Pancreas (tissue), 10 donors: ENCODE data around the gene SYNDIG1. TPM values are rescaled to one million over a fixed set of nuclear protein-coding genes. Genes with fewer than 3 reads are reported as not detected.

Source experiments
- ATAC-seq, 4 donors: fragments of 200-7000 bp; cut with Tn5 transposase; one replicate each; pipeline versions ENCODE4 v1.8.0 to v1.9.1; 2020; ENCODE audit warnings: mild to moderate bottlenecking in 4 of 4, moderate library complexity in 4 of 4
- DNase-seq, 6 donors: peaks; one replicate each; pipeline ENCODE4 v3.0.0-alpha.2; 2020
- FAIRE-seq: peaks from 2 replicates; lab custom pipeline; 2012; peaks lifted over from hg19 to GRCh38; lab: Jason Lieb, UNC
- H3K27ac ChIP-seq, 4 donors: fragments of 200-600 bp; sonication (generic); 1 replicate in 3 of 4; 2 replicates in 1 of 4; pipeline versions ENCODE4 v1.5.0 to v1.8.0; 2020
- H3K27me3 ChIP-seq, 4 donors: fragments of 200-600 bp; one replicate each; pipeline ENCODE4 v1.8.0; 2021
- H3K36me3 ChIP-seq, 3 donors: fragments of 200-600 bp; sonication (generic) in 1 of 3; one replicate each; pipeline versions ENCODE4 v1.5.0 to v1.8.0; 2020 to 2021
- H3K4me1 ChIP-seq, 3 donors: fragments of 200-600 bp; one replicate each; pipeline ENCODE4 v1.8.0; 2021
- H3K4me3 ChIP-seq, 4 donors: fragments of 200-600 bp; sonication (generic) in 2 of 4; one replicate each; pipeline versions ENCODE4 v1.5.0 to v1.8.0; 2020 to 2021
- H3K9me3 ChIP-seq, 4 donors: fragments of 200-600 bp; one replicate each; pipeline ENCODE4 v1.8.0; 2021
- WGBS, 2 donors: extraction: QIAGEN DNeasy Blood & Tissue Kit; methylation state at CpG; one replicate each; pipeline ENCODE4 v1.1.7; 2013; 5-methylcytosine and 5-hydroxymethylcytosine counted together
- intact Hi-C, 3 donors: fragments of 100-400 bp; cut with DNase I; formaldehyde crosslinking; loops; one replicate each; pipeline versions ENCODE4 v1.11.1 to v1.14.2; 2022
- polyA plus RNA-seq, 2 donors: library from polyadenylated mRNA; stranded (reverse); fragments of 200-250 nt; gene quantifications; one replicate each; pipeline ENCODE4 v1.2.3, GENCODE V29; 2013
- total RNA-seq, 6 donors: library from RNA; stranded (reverse); fragmentation: NEBNext Ultra II Directional in 4 of 6; extraction: Animal tissue kit (Norgen Biotek cat#: 25700) in 4 of 6; gene quantifications; one replicate each; pipeline versions ENCODE4 v1.2.1 to v1.2.4, GENCODE V29; 2021 to 2023
- TF ChIP-seq, protein P1 (sequence below), 4 donors: fragments of 200-600 bp; sonication (generic) in 3 of 4; IDR thresholded peaks; one replicate each; pipeline versions ENCODE4 v1.5.0 to v1.8.0; 2021; ENCODE audit warnings: antibody characterized with exemption in 4 of 4
- donor health status: healthy with polysubstance abuse.
- donor health status: DM: no; HTN: no; CAD: no; lungs with moderate emphysema.
- donor health status: DM: no; HTN: no; CAD: no.
- donor health status: control.
- donor health status: control.
- donor health status: Bipolar disorder and iron deficiency.
- donor health status: DM: yes; HTN: yes; CAD: no.
- donor health status: DM: no; HTN: no; CAD: no.
- donor health status: DM: no; HTN: no; CAD: no.
- donor health status: DM: yes; HTN: yes; CAD: no.

The SYNDIG1 gene
- total and polyA plus RNA-seq, 8 donors = 0.04 to 0.46 (median 0.23) TPM; not detected in 1

DNA sequence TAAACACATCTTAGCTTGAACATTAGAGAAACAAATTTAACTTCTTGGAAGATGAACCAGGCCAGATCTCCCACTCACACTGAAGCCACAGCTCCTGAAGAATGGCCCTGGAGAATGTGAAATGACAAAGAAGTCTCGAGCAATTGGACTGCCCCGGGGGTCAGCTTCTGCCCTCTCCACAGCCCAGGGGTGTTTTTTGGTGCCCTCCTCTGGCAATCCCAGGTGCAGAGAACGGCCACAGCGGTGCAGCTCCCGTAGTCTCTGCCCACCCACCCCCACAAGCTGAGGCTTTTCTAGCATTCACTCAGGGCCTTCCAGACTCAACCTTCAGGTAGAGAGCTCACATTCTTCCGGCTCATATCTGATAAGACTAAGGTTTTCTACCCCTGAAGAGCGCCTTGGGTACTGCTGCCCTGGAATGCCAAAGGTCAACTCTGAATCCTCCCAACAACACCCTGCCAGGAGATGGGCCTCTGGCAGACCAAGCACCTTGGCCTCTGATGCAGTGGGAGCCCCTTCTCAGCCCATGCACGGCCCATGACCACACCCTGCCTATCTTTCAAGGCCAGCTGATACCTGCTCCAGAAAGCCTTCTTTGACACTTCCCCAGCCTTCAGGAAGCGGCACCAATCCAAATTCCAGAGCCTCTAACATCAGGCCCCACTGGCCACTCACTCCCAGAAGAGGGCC is 208.3 kb downstream of the SYNDIG1 start:
- no peaks in the 10 kb centered on the region for H3K4me1 ChIP-seq
- no peak for DNase-seq
- TF ChIP-seq, protein P1, sequence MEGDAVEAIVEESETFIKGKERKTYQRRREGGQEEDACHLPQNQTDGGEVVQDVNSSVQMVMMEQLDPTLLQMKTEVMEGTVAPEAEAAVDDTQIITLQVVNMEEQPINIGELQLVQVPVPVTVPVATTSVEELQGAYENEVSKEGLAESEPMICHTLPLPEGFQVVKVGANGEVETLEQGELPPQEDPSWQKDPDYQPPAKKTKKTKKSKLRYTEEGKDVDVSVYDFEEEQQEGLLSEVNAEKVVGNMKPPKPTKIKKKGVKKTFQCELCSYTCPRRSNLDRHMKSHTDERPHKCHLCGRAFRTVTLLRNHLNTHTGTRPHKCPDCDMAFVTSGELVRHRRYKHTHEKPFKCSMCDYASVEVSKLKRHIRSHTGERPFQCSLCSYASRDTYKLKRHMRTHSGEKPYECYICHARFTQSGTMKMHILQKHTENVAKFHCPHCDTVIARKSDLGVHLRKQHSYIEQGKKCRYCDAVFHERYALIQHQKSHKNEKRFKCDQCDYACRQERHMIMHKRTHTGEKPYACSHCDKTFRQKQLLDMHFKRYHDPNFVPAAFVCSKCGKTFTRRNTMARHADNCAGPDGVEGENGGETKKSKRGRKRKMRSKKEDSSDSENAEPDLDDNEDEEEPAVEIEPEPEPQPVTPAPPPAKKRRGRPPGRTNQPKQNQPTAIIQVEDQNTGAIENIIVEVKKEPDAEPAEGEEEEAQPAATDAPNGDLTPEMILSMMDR (IDR thresholded peaks at IDR 0.05) = no peak
- intact Hi-C loops = no loop called here
- no peak for FAIRE-seq
- H3K27me3 ChIP-seq = no peaks in the 10 kb centered on the region
- no peak for ATAC-seq
- WGBS, 2 donors = 68 to 72% methylated on average over 9 of the region's 9 CpGs
- no peak overlapping the region for H3K27ac ChIP-seq
- no peaks in the 10 kb centered on the region for H3K36me3 ChIP-seq
- no peaks in the 10 kb centered on the region for H3K9me3 ChIP-seq
- no peak overlapping the region for H3K4me3 ChIP-seq

DNA sequence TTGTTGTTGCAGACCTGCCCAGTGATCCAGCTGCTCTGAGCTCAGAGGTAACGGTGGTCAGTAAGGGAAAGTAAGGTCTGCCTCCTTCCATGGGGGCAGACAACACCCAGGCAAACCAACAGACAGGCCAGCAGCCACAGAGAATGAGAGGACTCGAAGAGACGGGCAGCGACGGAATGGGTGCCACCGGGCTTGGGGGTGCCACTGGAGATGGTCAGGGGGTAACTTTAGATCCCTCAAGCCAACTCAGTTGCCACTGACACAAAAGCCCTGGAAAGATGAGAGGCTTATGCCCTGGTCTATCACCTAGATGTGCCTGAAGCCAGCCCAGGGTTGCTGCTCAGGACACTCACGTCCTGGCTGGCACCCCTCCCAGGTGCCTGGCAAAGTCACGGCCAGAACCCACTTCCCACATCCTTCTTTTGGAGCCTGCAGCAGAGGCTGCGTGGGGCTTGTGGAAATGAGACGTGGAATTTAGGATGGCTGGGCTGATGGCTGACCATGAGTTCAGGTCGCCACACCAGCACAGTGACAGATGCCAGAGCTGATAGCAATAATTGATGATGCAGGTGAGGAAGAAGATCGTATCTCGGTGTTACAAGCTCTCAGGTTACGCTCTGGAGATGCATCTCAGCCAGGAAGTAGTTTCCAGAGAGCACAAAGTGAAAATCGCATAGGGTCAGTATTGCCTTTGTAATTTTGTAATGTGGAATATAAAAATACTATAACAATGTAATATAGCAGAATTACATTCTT is 209.1 kb downstream of the SYNDIG1 start:
- no peak for DNase-seq
- intact Hi-C loops = no loop called here
- H3K4me1 ChIP-seq = no peaks in the 10 kb centered on the region
- 84 to 85% methylated on average over 15 of the region's 15 CpGs for WGBS, 2 donors
- no peaks in the 10 kb centered on the region for H3K27me3 ChIP-seq
- H3K9me3 ChIP-seq = no peaks in the 10 kb centered on the region
- no peak overlapping the region for H3K27ac ChIP-seq
- TF ChIP-seq, protein P1 (IDR thresholded peaks at IDR 0.05) = no peak
- no peaks in the 10 kb centered on the region for H3K36me3 ChIP-seq
- no peak for FAIRE-seq
- H3K4me3 ChIP-seq = no peak overlapping the region
- ATAC-seq = no peak

DNA sequence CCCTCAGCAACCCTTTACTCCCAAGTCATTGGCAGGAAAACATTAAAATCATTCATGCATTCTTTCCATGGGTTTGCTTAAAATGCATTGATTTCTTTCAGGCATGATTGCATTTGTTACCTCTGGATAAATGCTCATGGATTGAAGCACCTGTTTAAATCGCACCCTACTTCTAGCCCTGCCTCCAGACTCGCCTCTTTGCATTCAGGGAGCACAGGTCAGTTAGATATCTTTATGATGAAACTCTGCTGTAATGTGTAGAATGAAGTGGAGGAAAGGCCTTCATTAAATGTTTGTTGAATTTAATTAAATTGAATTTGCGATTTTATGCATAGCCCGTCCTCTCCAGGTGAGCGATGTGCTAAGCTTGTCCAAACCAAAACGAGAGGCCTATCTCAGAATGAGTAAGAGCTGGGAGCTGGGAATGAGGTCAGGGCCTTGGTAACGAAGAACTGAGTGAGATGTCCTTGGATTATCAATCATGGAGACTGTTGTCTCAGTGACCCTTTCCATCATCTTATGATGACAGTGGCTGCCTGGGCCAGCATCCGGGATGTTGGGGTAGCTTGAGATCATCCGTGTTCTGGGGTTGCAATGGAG is 210.1 kb downstream of the SYNDIG1 start:
- intact Hi-C loops = no loop called here
- TF ChIP-seq, protein P1 (IDR thresholded peaks at IDR 0.05) = no peak
- Histone ChIP-seq H3K4me1 (no peaks in the 10 kb centered on the region), H3K4me3 (no peak overlapping the region), H3K27me3 (no peaks in the 10 kb centered on the region), H3K9me3 (no peaks in the 10 kb centered on the region), H3K36me3 (no peaks in the 10 kb centered on the region), H3K27ac (no peak overlapping the region)
- WGBS, 2 donors = 68 to 78% methylated on average over 9 of the region's 9 CpGs
- FAIRE-seq (no peak), ATAC-seq (no peak), DNase-seq (no peak)

DNA sequence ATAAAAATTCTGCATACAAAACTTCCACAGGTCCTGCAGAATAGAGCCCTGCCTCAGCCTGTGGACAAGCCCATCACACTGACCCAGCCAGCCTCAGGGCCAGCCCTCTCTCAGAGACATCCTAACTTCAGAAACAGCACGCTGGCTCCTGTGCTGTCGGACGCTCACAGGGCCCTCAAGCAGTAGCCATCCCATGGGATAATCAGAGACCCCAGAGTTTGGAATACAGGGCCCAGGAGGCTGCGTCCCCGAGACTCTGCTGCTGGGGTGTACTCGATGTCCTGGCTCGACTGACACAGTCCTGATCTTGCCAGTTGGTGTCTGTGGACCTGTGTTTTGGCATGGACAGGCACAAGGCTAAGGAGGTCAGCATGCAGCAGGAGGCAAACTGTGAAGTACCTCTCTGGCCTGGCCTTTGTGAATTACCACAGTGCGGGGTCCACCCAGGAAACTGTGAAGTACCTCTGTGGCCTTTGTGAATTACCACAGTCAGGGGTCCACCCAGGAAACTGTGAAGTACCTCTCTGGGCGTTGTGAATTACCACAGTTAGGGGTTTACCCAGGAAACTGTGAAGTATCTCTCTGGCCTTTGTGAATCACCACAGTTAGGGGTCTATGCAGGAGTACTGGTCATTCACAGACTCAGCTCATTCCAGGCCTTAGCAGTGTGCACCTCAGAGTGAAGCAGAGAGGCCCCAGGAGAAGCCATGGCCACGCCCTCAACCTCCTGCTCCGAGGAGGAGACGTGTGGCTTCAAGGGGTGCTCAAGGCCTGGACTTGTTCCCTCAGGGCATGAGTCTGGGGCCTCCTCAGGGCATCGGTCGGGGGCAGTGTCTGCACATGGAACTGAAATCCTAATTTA is 212.4 kb downstream of the SYNDIG1 start:
- Histone ChIP-seq H3K4me3 (no peak overlapping the region), H3K4me1 (no peaks in the 10 kb centered on the region), H3K27ac (no peak overlapping the region), H3K27me3 (no peaks in the 10 kb centered on the region), H3K9me3 (no peaks in the 10 kb centered on the region), H3K36me3 (no peaks in the 10 kb centered on the region)
- intact Hi-C loops = no loop called here
- FAIRE-seq (no peak), DNase-seq (no peak), ATAC-seq (no peak)
- WGBS, 2 donors = 80 to 83% methylated on average over 14 of the region's 14 CpGs
- TF ChIP-seq, protein P1 (IDR thresholded peaks at IDR 0.05) = no peak
